AG04450 (cell line): ENCODE measurements around the gene ATP11B. TPM values are rescaled to one million over a fixed set of nuclear protein-coding genes. Genes with fewer than 3 reads are reported as not detected.

Source experiments
- CTCF ChIA-PET: fragments of 300-600, 350-600 bp; formaldehyde crosslinking; extraction: SDS; loops from one replicate; lab custom pipeline; 2022; ENCODE audit warnings: antibody characterized with exemption, inconsistent platforms; lab: Charles Lee
- POLR2A ChIA-PET: fragments of 350-600 bp; formaldehyde crosslinking; extraction: SDS; loops from one replicate; lab custom pipeline; 2021; ENCODE audit warnings: antibody characterized with exemption, inconsistent platforms; lab: Yijun Ruan, JAX
- DNase-seq: peaks from one replicate; pipeline ENCODE4 v3.0.0-alpha.2; 2011; ENCODE audit warnings: low read depth, low spot score
- H3K27ac ChIP-seq: one replicate; pipeline ENCODE4 v1.5.1; 2012; ENCODE audit warnings: low read depth, low read length, control low read depth
- H3K27me3 ChIP-seq: one replicate; pipeline ENCODE4 v1.6.0; 2012; ENCODE audit warnings: low read length; ENCODE audit not compliant: control insufficient read depth, insufficient read depth
- H3K4me3 ChIP-seq: 2 replicates; pipeline ENCODE4 v1.5.1; 2011; ENCODE audit warnings: mild to moderate bottlenecking, low read depth, low read length, control low read depth
- H3K9me3 ChIP-seq: 2 replicates; pipeline ENCODE4 v1.5.1; 2012; ENCODE audit warnings: low read length; ENCODE audit not compliant: control insufficient read depth, insufficient read depth
- polyA plus RNA-seq: library from polyadenylated mRNA; depleted of rRNA; stranded (reverse); fragments of >200 nt; gene quantifications from 2 replicates; pipeline ENCODE4 v1.2.3, GENCODE V29; 2011
- TF ChIP-seq, protein P1 (sequence below): IDR thresholded peaks from 2 replicates; pipeline ENCODE4 v1.5.1; 2011; ENCODE audit warnings: low read depth, low read length, control low read depth, inconsistent platforms

The ATP11B gene
- polyA plus RNA-seq, 1 experiment: 24.5 TPM

DNA sequence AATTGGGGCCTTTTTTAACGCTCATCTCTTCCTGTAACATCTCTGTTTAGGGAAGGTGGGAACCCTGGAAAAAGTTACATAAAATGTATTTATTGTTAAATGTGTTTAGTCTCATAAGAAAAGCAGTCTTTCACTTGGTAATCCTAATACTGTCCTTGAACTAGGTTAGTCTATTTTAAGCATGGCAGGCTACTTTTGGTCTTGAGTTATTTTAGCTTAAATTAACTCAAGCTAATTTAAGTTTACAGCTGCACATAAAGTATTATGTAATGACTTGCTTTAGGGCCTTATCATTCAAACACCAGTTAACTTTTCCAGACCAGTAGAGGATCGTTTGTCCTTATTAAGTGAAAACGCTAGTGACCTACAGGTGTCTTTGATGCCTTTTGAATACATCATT is 123.8 kb downstream of the ATP11B start:
- ChIA-PET POLR2A (no interaction called here), CTCF (no interaction called here)
- Histone ChIP-seq H3K27me3 (no peaks in the 10 kb centered on the region), H3K9me3 (no peaks in the 10 kb centered on the region), H3K4me3 (no peak overlapping the region), H3K27ac (no peak overlapping the region)
- TF ChIP-seq, protein P1, sequence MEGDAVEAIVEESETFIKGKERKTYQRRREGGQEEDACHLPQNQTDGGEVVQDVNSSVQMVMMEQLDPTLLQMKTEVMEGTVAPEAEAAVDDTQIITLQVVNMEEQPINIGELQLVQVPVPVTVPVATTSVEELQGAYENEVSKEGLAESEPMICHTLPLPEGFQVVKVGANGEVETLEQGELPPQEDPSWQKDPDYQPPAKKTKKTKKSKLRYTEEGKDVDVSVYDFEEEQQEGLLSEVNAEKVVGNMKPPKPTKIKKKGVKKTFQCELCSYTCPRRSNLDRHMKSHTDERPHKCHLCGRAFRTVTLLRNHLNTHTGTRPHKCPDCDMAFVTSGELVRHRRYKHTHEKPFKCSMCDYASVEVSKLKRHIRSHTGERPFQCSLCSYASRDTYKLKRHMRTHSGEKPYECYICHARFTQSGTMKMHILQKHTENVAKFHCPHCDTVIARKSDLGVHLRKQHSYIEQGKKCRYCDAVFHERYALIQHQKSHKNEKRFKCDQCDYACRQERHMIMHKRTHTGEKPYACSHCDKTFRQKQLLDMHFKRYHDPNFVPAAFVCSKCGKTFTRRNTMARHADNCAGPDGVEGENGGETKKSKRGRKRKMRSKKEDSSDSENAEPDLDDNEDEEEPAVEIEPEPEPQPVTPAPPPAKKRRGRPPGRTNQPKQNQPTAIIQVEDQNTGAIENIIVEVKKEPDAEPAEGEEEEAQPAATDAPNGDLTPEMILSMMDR: no peak
- no peak for DNase-seq

DNA sequence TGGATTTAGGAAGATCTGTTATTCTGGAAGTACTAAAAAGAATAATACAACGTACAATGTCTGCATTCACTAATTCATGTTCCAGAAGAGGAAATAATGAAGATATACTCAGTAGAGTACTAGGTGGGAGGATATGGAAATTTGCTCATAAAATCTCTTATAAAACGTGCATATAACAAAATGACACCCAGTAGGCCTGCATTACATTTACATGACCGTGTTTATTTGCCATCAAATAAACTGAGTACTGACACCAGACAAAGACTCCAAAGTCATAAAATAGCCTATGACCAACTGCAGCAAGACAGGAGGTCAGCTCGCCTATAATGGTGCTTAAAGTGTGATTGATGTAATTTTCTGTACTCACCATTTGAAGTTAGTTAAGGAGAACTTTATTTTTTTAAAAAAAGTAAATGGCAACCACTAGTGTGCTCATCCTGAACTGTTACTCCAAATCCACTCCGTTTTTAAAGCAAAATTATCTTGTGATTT is 126.6 kb downstream of the ATP11B start:
- H3K9me3 ChIP-seq: no peaks in the 10 kb centered on the region
- no peak overlapping the region for H3K27ac ChIP-seq
- DNase-seq: no peak
- H3K27me3 ChIP-seq: no peaks in the 10 kb centered on the region
- TF ChIP-seq, protein P1: no peak
- ChIA-PET POLR2A (no interaction called here), CTCF (interaction anchor here (4.3 kb wide), 1 partner anchor 11 kb away, joined by 18 read pairs; no protein-coding TSS in a partner anchor)
- no peak overlapping the region for H3K4me3 ChIP-seq

DNA sequence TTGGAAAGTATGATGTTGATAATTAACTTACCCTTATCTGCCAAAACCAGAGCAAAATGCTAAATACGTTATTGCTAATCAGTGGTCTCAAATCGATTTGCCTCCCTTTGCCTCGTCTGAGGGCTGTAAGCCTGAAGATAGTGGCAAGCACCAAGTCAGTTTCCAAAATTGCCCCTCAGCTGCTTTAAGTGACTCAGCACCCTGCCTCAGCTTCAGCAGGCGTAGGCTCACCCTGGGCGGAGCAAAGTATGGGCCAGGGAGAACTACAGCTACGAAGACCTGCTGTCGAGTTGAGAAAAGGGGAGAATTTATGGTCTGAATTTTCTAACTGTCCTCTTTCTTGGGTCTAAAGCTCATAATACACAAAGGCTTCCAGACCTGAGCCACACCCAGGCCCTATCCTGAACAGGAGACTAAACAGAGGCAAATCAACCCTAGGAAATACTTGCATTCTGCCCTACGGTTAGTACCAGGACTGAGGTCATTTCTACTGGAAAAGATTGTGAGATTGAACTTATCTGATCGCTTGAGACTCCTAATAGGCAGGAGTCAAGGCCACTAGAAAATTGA is 127.3 kb downstream of the ATP11B start:
- no peaks in the 10 kb centered on the region for H3K9me3 ChIP-seq
- POLR2A ChIA-PET: no interaction called here
- H3K27ac ChIP-seq: no peak overlapping the region
- no peak for DNase-seq
- CTCF ChIA-PET: interaction anchor here (4.3 kb wide), 1 partner anchor 12 kb away, joined by 18 read pairs; no protein-coding TSS in a partner anchor
- H3K4me3 ChIP-seq: no peak overlapping the region
- H3K27me3 ChIP-seq: no peaks in the 10 kb centered on the region
- TF ChIP-seq, protein P1: no peak

DNA sequence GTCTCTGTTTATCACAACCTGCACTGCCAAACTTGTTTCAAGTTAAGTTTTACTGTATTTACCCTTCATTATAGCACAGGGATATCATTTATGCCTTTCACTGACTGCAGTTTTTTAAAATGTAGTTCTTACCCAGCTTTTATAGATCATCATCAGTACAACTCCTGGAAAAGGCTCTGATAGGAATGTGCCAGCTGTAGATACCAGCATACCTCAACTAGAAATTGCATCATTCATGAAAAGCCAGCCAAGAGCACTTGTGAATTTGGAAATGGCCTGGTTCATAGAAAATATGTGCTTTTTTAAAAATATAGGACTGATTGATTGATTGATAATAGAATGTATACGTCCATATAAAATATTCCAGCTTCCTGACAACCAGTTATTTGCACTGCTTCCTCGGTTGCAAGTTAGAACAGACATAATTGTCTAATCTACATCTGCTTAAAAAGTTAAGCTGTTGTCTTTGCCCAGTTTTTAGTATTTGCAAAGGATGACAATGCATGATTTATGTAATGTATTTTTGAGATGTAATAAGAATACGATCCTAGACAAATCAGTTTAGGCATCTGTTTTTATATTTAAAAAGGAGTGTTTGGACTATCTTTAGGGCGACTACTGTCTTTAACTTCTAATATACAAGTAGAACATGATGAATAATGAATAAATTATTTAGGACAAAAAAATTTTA is 128.5 kb downstream of the ATP11B start:
- no peak overlapping the region for H3K27ac ChIP-seq
- no peaks in the 10 kb centered on the region for H3K27me3 ChIP-seq
- TF ChIP-seq, protein P1: no peak
- no peaks in the 10 kb centered on the region for H3K9me3 ChIP-seq
- CTCF ChIA-PET: interaction anchor here (4.3 kb wide), 1 partner anchor 13 kb away, joined by 18 read pairs; no protein-coding TSS in a partner anchor
- POLR2A ChIA-PET: no interaction called here
- no peak for DNase-seq
- H3K4me3 ChIP-seq: no peak overlapping the region

DNA sequence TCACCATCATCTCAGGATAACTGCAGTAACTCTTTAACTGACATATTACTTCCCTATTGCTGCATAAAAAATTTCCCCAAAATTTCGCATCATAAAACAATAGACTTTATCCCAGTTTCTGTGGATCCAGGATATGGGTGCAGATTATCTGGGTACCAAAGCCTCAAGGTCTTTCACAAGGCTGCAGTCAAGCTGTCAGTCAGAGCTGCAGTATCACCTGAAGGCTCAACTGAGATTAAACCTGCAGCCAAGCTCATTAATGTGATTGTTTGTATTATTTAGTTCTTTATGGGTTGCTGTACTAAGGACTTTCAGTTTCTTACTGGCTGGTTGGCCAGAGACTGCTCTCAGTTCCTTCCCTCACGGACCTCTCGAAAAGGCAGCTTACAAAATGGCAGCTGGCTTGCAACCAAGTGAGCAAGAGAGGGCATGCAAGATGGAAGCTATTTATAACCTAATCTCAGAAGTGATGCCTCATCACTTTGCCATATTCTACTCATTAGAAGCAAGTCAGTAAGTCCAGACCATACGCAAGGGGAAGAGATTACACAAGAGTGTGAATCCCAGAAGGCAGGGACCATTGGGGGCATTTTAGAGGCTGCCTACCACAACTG is 132.1 kb downstream of the ATP11B start:
- Histone ChIP-seq H3K4me3 (no peak overlapping the region), H3K27me3 (no peaks in the 10 kb centered on the region), H3K9me3 (no peaks in the 10 kb centered on the region), H3K27ac (no peak overlapping the region)
- TF ChIP-seq, protein P1: no peak
- CTCF ChIA-PET: no interaction called here
- DNase-seq: no peak
- POLR2A ChIA-PET: no interaction called here
